Endothelial cell of umbilical vein (primary cell): ENCODE measurements around the gene MGME1. TPM values are rescaled to one million over a fixed set of nuclear protein-coding genes. Genes with fewer than 3 reads are reported as not detected.
A peak's percentile ranks its signal among the peaks of the same experiment; 100 is the strongest.

ENCODE experiments used
- BruUV-seq: library from RNA; stranded (reverse); fragments of 400-500 nt; replicated peaks from 2 replicates; lab custom pipeline; 2021; lab: Mats Ljungman, UMichigan
- CTCF ChIA-PET: fragments of 300-600, 350-600 bp; sonication (Branson Sonifier 250); formaldehyde crosslinking; loops from one replicate; lab custom pipeline; 2021; ENCODE audit warnings: antibody characterized with exemption, inconsistent platforms; lab: Charles Lee
- POLR2A ChIA-PET: fragments of 300-600, 350-600 bp; sonication (Branson Sonifier 250); formaldehyde crosslinking; loops from one replicate; lab custom pipeline; 2021; ENCODE audit warnings: antibody characterized with exemption, inconsistent platforms; lab: Charles Lee
- DNase-seq: peaks from one replicate; pipeline ENCODE4 v3.0.0-alpha.2; 2011; ENCODE audit warnings: low read depth, low spot score
- FAIRE-seq: peaks from 2 replicates; lab custom pipeline; 2011; peaks lifted over from hg19 to GRCh38; lab: Jason Lieb, UNC
- H2AFZ ChIP-seq: 2 replicates; pipeline ENCODE4 v1.6.0; 2012; ENCODE audit warnings: low read depth, low read length, control low read depth, inconsistent platforms
- H3K27ac ChIP-seq: 2 replicates; pipeline ENCODE4 v1.5.1; 2011; ENCODE audit warnings: low read depth, mild to moderate bottlenecking, control low read depth, low read length, moderate library complexity; ENCODE audit not compliant: insufficient read depth
- H3K27me3 ChIP-seq, 2 experiments: 2 replicates each; pipeline versions ENCODE4 v1.6.0 to v1.6.1; 2011; ENCODE audit warnings: low read length in 2 of 2, mixed read lengths in 1 of 2; ENCODE audit not compliant: control insufficient read depth in 2 of 2, insufficient read depth in 2 of 2
- H3K36me3 ChIP-seq, 2 experiments: 2 replicates in 1 of 2; 3 replicates in 1 of 2; pipeline ENCODE4 v1.5.1; 2011; ENCODE audit warnings: low read length in 2 of 2, mild to moderate bottlenecking in 1 of 2, moderate library complexity in 1 of 2; ENCODE audit not compliant: control insufficient read depth in 2 of 2, insufficient read depth in 2 of 2; ENCODE audit errors: extremely low read depth in 1 of 2
- H3K4me1 ChIP-seq: 3 replicates; pipeline ENCODE4 v1.5.1; 2011; ENCODE audit warnings: mild to moderate bottlenecking, low read length; ENCODE audit not compliant: control insufficient read depth, insufficient read depth; ENCODE audit errors: extremely low read depth
- H3K4me2 ChIP-seq: 2 replicates; pipeline ENCODE4 v1.6.1; 2011; ENCODE audit warnings: low read length, control low read depth, mixed read lengths; ENCODE audit not compliant: insufficient read depth
- H3K4me3 ChIP-seq, 3 experiments: fragments of 200-600 bp in 1 of 3; sonication (generic), shearing (Covaris generic) in 1 of 3; replicated peaks in 1 of 3; 2 replicates each; pipeline ENCODE4 v1.5.1; 2011 to 2016; ENCODE audit warnings: control low read depth in 3 of 3, low read length in 3 of 3, mild to moderate bottlenecking in 2 of 3, inconsistent platforms in 1 of 3, low read depth in 1 of 3, moderate library complexity in 1 of 3; ENCODE audit not compliant: insufficient read depth in 1 of 3
- H3K79me2 ChIP-seq: 2 replicates; pipeline ENCODE4 v1.6.0; 2012; ENCODE audit warnings: low read length, inconsistent platforms; ENCODE audit not compliant: control insufficient read depth, insufficient read depth
- H3K9ac ChIP-seq: replicated peaks from 2 replicates; pipeline ENCODE3; 2011; ENCODE audit warnings: low read length, control low read depth; ENCODE audit not compliant: insufficient read depth; ENCODE audit errors: extremely low read depth
- H3K9me1 ChIP-seq: replicated peaks from 3 replicates; pipeline ENCODE4 v1.6.0; 2011; ENCODE audit warnings: mild to moderate bottlenecking, low read length; ENCODE audit not compliant: control insufficient read depth, insufficient read depth; ENCODE audit errors: extremely low read depth
- H3K9me3 ChIP-seq: replicated peaks from 2 replicates; pipeline ENCODE4 v1.5.1; 2012; ENCODE audit warnings: low read length, inconsistent platforms; ENCODE audit not compliant: control insufficient read depth, insufficient read depth
- H4K20me1 ChIP-seq: replicated peaks from 2 replicates; pipeline ENCODE3; 2011; ENCODE audit warnings: mild to moderate bottlenecking, low read length; ENCODE audit not compliant: control insufficient read depth, insufficient read depth; ENCODE audit errors: extremely low read depth
- CTCF ChIP-seq, 2 donors: IDR thresholded peaks; 1 replicate in 1 of 2; 2 replicates in 1 of 2; pipeline ENCODE4 v1.5.1; 2011; ENCODE audit warnings: low read length in 2 of 2, mild to moderate bottlenecking in 2 of 2, moderate library complexity in 2 of 2, control low read depth in 1 of 2, inconsistent platforms in 1 of 2, low read depth in 1 of 2; ENCODE audit not compliant: insufficient read depth in 1 of 2; ENCODE audit errors: extremely low read depth in 1 of 2
- EZH2 ChIP-seq: IDR thresholded peaks from 2 replicates; pipeline ENCODE4 v1.6.1; 2012; ENCODE audit warnings: borderline replicate concordance, low read depth, mild to moderate bottlenecking, moderate library complexity, low read length, inconsistent platforms; ENCODE audit not compliant: severe bottlenecking
- FOS ChIP-seq: IDR thresholded peaks from 2 replicates; pipeline ENCODE4 v1.6.1; 2011; ENCODE audit warnings: mild to moderate bottlenecking, low read length, moderate library complexity, borderline replicate concordance; ENCODE audit not compliant: insufficient read depth
- GATA2 ChIP-seq: IDR thresholded peaks from 2 replicates; pipeline ENCODE4 v1.7.0; 2011; ENCODE audit warnings: low read depth, mild to moderate bottlenecking, moderate library complexity, mixed read lengths, low read length; ENCODE audit not compliant: insufficient read length, insufficient read depth
- JUN ChIP-seq: IDR thresholded peaks from 2 replicates; pipeline ENCODE4 v1.6.1; 2011; ENCODE audit warnings: borderline replicate concordance, low read depth; ENCODE audit not compliant: insufficient read length, insufficient read depth
- MYC ChIP-seq: IDR thresholded peaks from one replicate; pipeline ENCODE4 v1.6.1; 2011; ENCODE audit warnings: mild to moderate bottlenecking, low read depth, low read length
- POLR2A ChIP-seq: IDR thresholded peaks from 2 replicates; pipeline ENCODE4 v1.6.1; 2012; ENCODE audit warnings: low read depth, mild to moderate bottlenecking, control low read depth, low read length
- POLR2AphosphoS5 ChIP-seq: IDR thresholded peaks from 2 replicates; pipeline ENCODE4 v1.6.1; 2012; ENCODE audit warnings: low read depth, mild to moderate bottlenecking, control low read depth, low read length, moderate library complexity; ENCODE audit not compliant: insufficient read depth
- dilution Hi-C: fragments of 300-500 bp; cut with MboI; formaldehyde crosslinking; loops from one replicate; pipeline ENCODE4 v1.15.0; 2019; ENCODE audit warnings: low sequenced_read_pairs; ENCODE audit not compliant: extremely low pct_ligation_motif_present
- intact Hi-C: fragments of 100-400 bp; cut with micrococcal nuclease; formaldehyde crosslinking; loops from one replicate; pipeline ENCODE4 v1.10.0; 2022
- polyA plus RNA-seq, 4 experiments: library from polyadenylated mRNA; depleted of rRNA in 3 of 4; stranded (reverse) in 3 of 4; unstranded in 1 of 4; fragments of >200 nt; gene quantifications; 2 replicates each; pipeline versions ENCODE4 v1.2.1 to v1.2.3, GENCODE V29; 2011 to 2012; ENCODE audit warnings: missing spikeins in 1 of 4
- total RNA-seq: library from RNA; stranded (reverse); gene quantifications from 2 replicates; pipeline ENCODE4 v1.2.3, GENCODE V29; 2021
- TF ChIP-seq, protein P1 (sequence below): IDR thresholded peaks from 2 replicates; pipeline ENCODE4 v1.6.1; 2011; ENCODE audit not compliant: insufficient read depth, insufficient read length

Gene MGME1
- total and polyA plus RNA-seq, 2 donors (not counting 3 experiments of a cell fraction or from before 2014, with no cell fraction given): 8.9 to 26.2 TPM

- ChIA-PET CTCF (interaction anchor here (0.6 to 8.1 kb wide), 5 partner anchors 10 to 338 kb away, joined by 3 to 104 read pairs (median 4); partner anchors contain the start of genes MGME1 and SNX5), POLR2A (interaction anchor here (0.7 to 1.7 kb wide), 3 partner anchors 21 to 97 kb away, joined by 5 to 8 read pairs (median 5); no protein-coding TSS in a partner anchor)
- Histone ChIP-seq H3K27ac (peak overlapping the region; percentile 67), H3K27me3 (peaks cover 0 to 2% of the 10 kb centered on the region in 2 experiments), H3K4me1 (peaks cover 16% of the 10 kb centered on the region), H3K79me2 (no peaks in the 10 kb centered on the region), H3K4me2 (peak overlapping the region; percentile 62), H4K20me1 (no peaks in the 10 kb centered on the region), H3K4me3 (no peak overlapping the region), H3K9me1 (no peaks in the 10 kb centered on the region), H3K36me3 (no peaks in the 10 kb centered on the region), H3K9me3 (no peaks in the 10 kb centered on the region), H2AFZ (no peak overlapping the region), H3K9ac (peak overlapping the region; percentile 37)
- intact Hi-C loops: loop anchor here (1.0 to 10.0 kb wide), 3 partner anchors 24 to 458 kb away; partner anchors contain the start of genes BFSP1 and MGME1
- peak; percentile 77 for DNase-seq
- TF ChIP-seq, protein P1, sequence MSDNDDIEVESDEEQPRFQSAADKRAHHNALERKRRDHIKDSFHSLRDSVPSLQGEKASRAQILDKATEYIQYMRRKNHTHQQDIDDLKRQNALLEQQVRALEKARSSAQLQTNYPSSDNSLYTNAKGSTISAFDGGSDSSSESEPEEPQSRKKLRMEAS: no peak
- no peak for TF ChIP-seq MYC
- peak; percentile 69 for TF ChIP-seq JUN
- TF ChIP-seq FOS: peak; percentile 47
- dilution Hi-C loops: no loop called here
- BruUV-seq: no TSS peak
- FAIRE-seq: peak; percentile 87
Observed at GRCh38 chr20:17992847-17993513, 24.2 kb downstream of the MGME1 start.

DNA sequence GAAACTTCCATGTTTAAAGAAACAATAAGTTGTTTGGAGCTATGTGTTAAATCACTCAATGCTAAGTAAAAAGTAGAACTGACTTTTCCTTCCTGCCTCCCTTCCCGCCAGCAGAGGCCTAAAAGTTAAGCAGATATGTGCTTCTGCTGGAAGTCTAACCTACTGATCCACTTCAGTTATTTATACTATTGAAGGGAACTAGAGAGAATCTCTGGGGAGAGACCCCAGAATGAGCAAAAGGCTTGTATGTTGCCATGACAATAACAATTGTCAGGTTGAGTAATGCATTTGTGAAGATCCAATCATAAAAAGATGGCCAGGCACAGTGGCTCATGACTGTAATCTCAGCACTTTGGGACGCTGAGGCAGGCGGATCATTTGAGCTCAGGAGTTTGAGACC, 24.7 kb downstream of the MGME1 start:
- H3K4me2 ChIP-seq: peak overlapping the region; percentile 62
- no peak for DNase-seq
- TF ChIP-seq JUN: no peak
- no peak for TF ChIP-seq POLR2A
- TF ChIP-seq CTCF (IDR thresholded peaks at IDR 0.05; ENCODE audit: extremely low read depth in 1 of 2, insufficient read depth in 1 of 2, low read depth in 1 of 2, low read length in 2 of 2): no peak
- TF ChIP-seq MYC: no peak
- no peak for TF ChIP-seq EZH2
- TF ChIP-seq, protein P1: no peak
- no peak for TF ChIP-seq GATA2
- no peak for TF ChIP-seq POLR2AphosphoS5
- no peak for TF ChIP-seq FOS
- H3K27me3 ChIP-seq: peaks cover 0 to 2% of the 10 kb centered on the region in 2 experiments
- H3K4me3 ChIP-seq: no peak overlapping the region
- FAIRE-seq: no peak
- peaks cover 16% of the 10 kb centered on the region for H3K4me1 ChIP-seq
- H3K27ac ChIP-seq: peak overlapping the region; percentile 67
- intact Hi-C loops: loop anchor here (1.0 to 10.0 kb wide), 3 partner anchors 24 to 459 kb away; partner anchors contain the start of genes BFSP1 and MGME1
- H3K9ac ChIP-seq: peak overlapping the region; percentile 37
- dilution Hi-C loops: no loop called here
- H4K20me1 ChIP-seq: no peaks in the 10 kb centered on the region
- no peaks in the 10 kb centered on the region for H3K79me2 ChIP-seq
- H2AFZ ChIP-seq: no peak overlapping the region
- no peaks in the 10 kb centered on the region for H3K36me3 ChIP-seq
- H3K9me3 ChIP-seq: no peaks in the 10 kb centered on the region
- no peaks in the 10 kb centered on the region for H3K9me1 ChIP-seq
- ChIA-PET CTCF (interaction anchor here (0.8 to 8.1 kb wide), 4 partner anchors 11 to 339 kb away, joined by 3 to 104 read pairs (median 48); partner anchors contain the start of genes MGME1 and SNX5), POLR2A (interaction anchor here (1.3 to 1.7 kb wide), 2 partner anchors 22 to 27 kb away, joined by 5 read pairs; no protein-coding TSS in a partner anchor)
- BruUV-seq: no TSS peak
